ENCODE data around the gene PRDM11. TPM values are rescaled to one million over a fixed set of nuclear protein-coding genes. Genes with fewer than 3 reads are reported as not detected.

The PRDM11 gene
- total and polyA plus RNA-seq, 10 of the 15 experiments (the other 5 are each of a cell fraction or from before 2014, with no cell fraction given) = 0.03 to 2.4 (median 0.53) TPM

GRCh38 chr11:45275828-45276227 is 129.4 kb downstream of the PRDM11 start (continued):
- TF ChIP-seq PAX8 (IDR thresholded peaks at IDR 0.05) (no peak), BMI1 (IDR thresholded peaks at IDR 0.05; ENCODE audit: borderline replicate concordance) (no peak), IKZF2 (IDR thresholded peaks at IDR 0.05) (no peak)

- Histone ChIP-seq H2AFZ (ENCODE audit: control insufficient read depth, low read depth, low read length) (no peak overlapping the region), H3K4me2 (ENCODE audit: control insufficient read depth, insufficient read depth) (no peak overlapping the region), H3K9ac (ENCODE audit: control insufficient read depth, insufficient read depth, low read length) (no peak overlapping the region), H4K20me1 (ENCODE audit: control insufficient read depth, insufficient read depth) (no peaks in the 10 kb centered on the region), H3K4me1 (ENCODE audit: control insufficient read depth, insufficient read depth, low read length) (no peaks in the 10 kb centered on the region), H3K9me3 (replicated peaks; ENCODE audit: control insufficient read depth, insufficient read depth, low read length) (0 out of 3 replicates have a peak, but pooled peaks cover 2% of the 10 kb centered on the region), H3K27ac (ENCODE audit: control insufficient read depth, insufficient read depth) (no peak overlapping the region), H3K36me3 (ENCODE audit: control insufficient read depth in 2 of 2, insufficient read depth in 2 of 2, low read length in 1 of 2) (no peaks in the 10 kb centered on the region), H3K4me3 (no peak overlapping the region), H3K27me3 (replicated peaks in 1 of 2; ENCODE audit: control insufficient read depth in 2 of 2, insufficient read depth in 2 of 2, low read length in 1 of 2) (peaks cover 2 to 3% of the 10 kb centered on the region in 2 experiments; a peak in 3 of 4 replicates), H3K79me2 (ENCODE audit: control insufficient read depth, insufficient read depth, low read length) (no peaks in the 10 kb centered on the region)
- ChIA-PET SMC1A (ENCODE audit: uncharacterized antibody, unreplicated experiment) (no interaction called here), POLR2A (no interaction called here), RAD21 (ENCODE audit: unreplicated experiment) (no interaction called here), CTCF (interaction anchor here (0.9 kb wide), 1 partner anchor 167 kb away, joined by 3 read pairs; no protein-coding TSS in a partner anchor)
- DNase-seq (ENCODE audit: low read depth, low spot score) (no peak), FAIRE-seq (no peak), ATAC-seq (no peak)
- WGBS (ENCODE audit: insufficient coverage, insufficient replicate concordance, low lambda C conversion rate, missing lambda C conversion rate) = 18% methylated on average over 4 of the region's 4 CpGs
- TF ChIP-seq RBBP5 (conservative IDR thresholded peaks at IDR 0.05) (no peak), NKRF (conservative IDR thresholded peaks at IDR 0.05) (no peak)
- no TSS peak for BruUV-seq (replicated peaks)
- intact Hi-C loops (cut with micrococcal nuclease; ENCODE audit: unreplicated experiment) = no loop called here
- in situ Hi-C loops (cut with MboI) = no loop called here
These were observed 132.3 kb downstream of the PRDM11 start for GRCh38 chr11:45278714-45279113.
